ENCODE data around the gene ASIC1. TPM values are rescaled to one million over a fixed set of nuclear protein-coding genes. Genes with fewer than 3 reads are reported as not detected.

The ASIC1 gene
- total and polyA plus RNA-seq, 12 donors: 0.47 to 1.3 (median 0.79) TPM; not detected in 1

- Histone ChIP-seq H3K9me3 (replicated peaks in 1 of 3) (no peaks in the 10 kb centered on the region), H3K4me1 (replicated peaks in 1 of 2) (peaks cover 8 to 14% of the 10 kb centered on the region in 2 donors), H3K4me3 (peak overlapping the region in 1 of 4 donors; percentile 84), H3K36me3 (replicated peaks in 1 of 2) (peaks cover 0 to 44% of the 10 kb centered on the region in 2 donors), H3K27ac (peak overlapping the region in 2 of 5 donors; percentile 95), H3K27me3 (no peaks in the 10 kb centered on the region)
- intact Hi-C loops (cut with DNase I): no loop called here
- 56 to 66% (median 61%) methylated on average over 5 of the region's 5 CpGs for WGBS, 4 donors
- TF ChIP-seq POLR2A (IDR thresholded peaks at IDR 0.05): no peak
- TF ChIP-seq CTCF (IDR thresholded peaks at IDR 0.05): no peak
- peak in 1 of 7 donors; percentile 9 for DNase-seq
These were observed 28.8 kb downstream of the ASIC1 start for GRCh38 chr12:50086148-50086547.

- Histone ChIP-seq H3K4me1 (replicated peaks in 1 of 2) (peaks cover 8 to 14% of the 10 kb centered on the region in 2 donors), H3K36me3 (replicated peaks in 1 of 2) (peaks cover 0 to 54% of the 10 kb centered on the region in 2 donors), H3K27ac (peak overlapping the region in 1 of 5 donors; percentile 59), H3K27me3 (no peaks in the 10 kb centered on the region), H3K9me3 (replicated peaks in 1 of 3) (no peaks in the 10 kb centered on the region), H3K4me3 (no peak overlapping the region)
- intact Hi-C loops (cut with DNase I): no loop called here
- TF ChIP-seq CTCF (IDR thresholded peaks at IDR 0.05) (no peak), POLR2A (IDR thresholded peaks at IDR 0.05) (no peak)
- WGBS, 4 donors: 53 to 66% (median 61%) methylated on average over 9 of the region's 9 CpGs
- no peak for DNase-seq
These were observed 29.8 kb downstream of the ASIC1 start for GRCh38 chr12:50087151-50087550.

GRCh38 chr12:50087995-50088394 is 30.6 kb downstream of the ASIC1 start:
- H3K27ac ChIP-seq: no peak overlapping the region
- H3K36me3 ChIP-seq (replicated peaks in 1 of 2): peaks cover 0 to 62% of the 10 kb centered on the region in 2 donors
- no peaks in the 10 kb centered on the region for H3K27me3 ChIP-seq
- intact Hi-C loops (cut with DNase I): no loop called here
- WGBS, 4 donors: 45 to 60% (median 54%) methylated on average over 3 of the region's 3 CpGs
- no peaks in the 10 kb centered on the region for H3K9me3 ChIP-seq (replicated peaks in 1 of 3)
- no peak for DNase-seq
- TF ChIP-seq POLR2A (IDR thresholded peaks at IDR 0.05): no peak
- no peak for TF ChIP-seq CTCF (IDR thresholded peaks at IDR 0.05)
- H3K4me1 ChIP-seq (replicated peaks in 1 of 2): peaks cover 8 to 14% of the 10 kb centered on the region in 2 donors
- H3K4me3 ChIP-seq: no peak overlapping the region

- Histone ChIP-seq H3K36me3 (replicated peaks in 1 of 2) (peaks cover 0 to 69% of the 10 kb centered on the region in 2 donors), H3K9me3 (replicated peaks in 1 of 3) (no peaks in the 10 kb centered on the region), H3K27me3 (no peaks in the 10 kb centered on the region), H3K4me3 (no peak overlapping the region), H3K4me1 (replicated peaks in 1 of 2) (peaks cover 8 to 14% of the 10 kb centered on the region in 2 donors), H3K27ac (no peak overlapping the region)
- WGBS, 4 donors: 22 to 32% (median 28%) methylated on average over 3 of the region's 3 CpGs
- DNase-seq: peak; percentile 52 to 81 (median 54)
- intact Hi-C loops (cut with DNase I): no loop called here
- TF ChIP-seq POLR2A (IDR thresholded peaks at IDR 0.05) (no peak), CTCF (IDR thresholded peaks at IDR 0.05) (peak; percentile 61 to 78 (median 68))
These were observed 31.4 kb downstream of the ASIC1 start for GRCh38 chr12:50088577-50089335.

Measured in adrenal gland (tissue), 12 donors.